ENCODE data around the gene SUSD5. TPM values are rescaled to one million over a fixed set of nuclear protein-coding genes. Genes with fewer than 3 reads are reported as not detected.

SUSD5 gene
- total and polyA plus RNA-seq, 2 of the 13 experiments (the other 11 are each of a cell fraction or from before 2014, with no cell fraction given): not detected

DNA sequence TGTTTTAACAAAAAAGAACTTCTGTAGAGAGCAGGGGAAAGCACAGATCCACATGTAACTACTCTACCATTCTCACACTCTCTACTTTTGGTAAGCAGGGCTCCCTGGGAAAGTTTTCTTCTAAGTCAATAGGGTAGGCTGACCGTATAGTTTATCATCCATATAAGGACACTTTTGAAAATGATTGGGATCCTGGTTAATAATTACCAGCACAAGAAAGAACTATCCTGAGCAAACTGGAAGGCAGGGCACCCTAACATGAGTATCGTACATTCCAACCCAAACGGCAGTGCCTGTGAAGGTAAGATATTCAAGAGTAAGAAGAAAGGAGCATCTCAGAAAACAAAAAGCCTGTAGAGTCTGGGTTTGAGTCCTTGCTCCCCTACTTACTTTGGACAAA lies 22.1 kb downstream of the SUSD5 start:
- Histone ChIP-seq H3K9ac (ENCODE audit: insufficient read depth, low read depth, low read length) (no peak overlapping the region), H3K4me2 (ENCODE audit: low read depth, low read length) (peak overlapping the region; percentile 31), H3K79me2 (ENCODE audit: insufficient read depth, low read length) (no peaks in the 10 kb centered on the region), H2AFZ (ENCODE audit: low read length) (no peak overlapping the region), H3K4me3 (replicated peaks in 1 of 3; ENCODE audit: insufficient read depth in 1 of 3, low read depth in 2 of 3, low read length in 3 of 3) (no peak overlapping the region; a peak in 1 of 6 replicates), H3K4me1 (ENCODE audit: insufficient read depth, low read length) (peaks cover 28% of the 10 kb centered on the region), H4K20me1 (ENCODE audit: insufficient read depth, low read length) (no peaks in the 10 kb centered on the region), H3K27ac (ENCODE audit: extremely low read length, insufficient read depth, low read length) (no peak overlapping the region), H3K36me3 (replicated peaks in 1 of 2; ENCODE audit: control insufficient read depth in 1 of 2, insufficient read depth in 2 of 2, low read length in 2 of 2) (no peaks in the 10 kb centered on the region), H3K9me3 (ENCODE audit: low read length) (no peaks in the 10 kb centered on the region), H3K27me3 (ENCODE audit: control insufficient read depth in 1 of 2, insufficient read depth in 2 of 2, low read length in 2 of 2) (peaks cover 0 to 8% of the 10 kb centered on the region in 2 experiments; a peak in 1 of 5 replicates)
- no TSS peak for BruUV-seq (replicated peaks)
- ChIA-PET CTCF (ENCODE audit: low intra/inter-chr PET ratio, low total read pairs) (no interaction called here), POLR2A (no interaction called here)
- intact Hi-C loops (cut with micrococcal nuclease; ENCODE audit: unreplicated experiment) (no loop called here), in situ Hi-C loops (cut with HindIII; ENCODE audit: extremely low pct_ligation_motif_present, low pct_unique_long_range_greater_than_20kb) (no loop called here)
- peak; percentile 43 for TF ChIP-seq TEAD3 (CRISPR knock-in tag; optimal IDR thresholded peaks at IDR 0.05; ENCODE audit: borderline replicate concordance)
- TF ChIP-seq, protein P1, sequence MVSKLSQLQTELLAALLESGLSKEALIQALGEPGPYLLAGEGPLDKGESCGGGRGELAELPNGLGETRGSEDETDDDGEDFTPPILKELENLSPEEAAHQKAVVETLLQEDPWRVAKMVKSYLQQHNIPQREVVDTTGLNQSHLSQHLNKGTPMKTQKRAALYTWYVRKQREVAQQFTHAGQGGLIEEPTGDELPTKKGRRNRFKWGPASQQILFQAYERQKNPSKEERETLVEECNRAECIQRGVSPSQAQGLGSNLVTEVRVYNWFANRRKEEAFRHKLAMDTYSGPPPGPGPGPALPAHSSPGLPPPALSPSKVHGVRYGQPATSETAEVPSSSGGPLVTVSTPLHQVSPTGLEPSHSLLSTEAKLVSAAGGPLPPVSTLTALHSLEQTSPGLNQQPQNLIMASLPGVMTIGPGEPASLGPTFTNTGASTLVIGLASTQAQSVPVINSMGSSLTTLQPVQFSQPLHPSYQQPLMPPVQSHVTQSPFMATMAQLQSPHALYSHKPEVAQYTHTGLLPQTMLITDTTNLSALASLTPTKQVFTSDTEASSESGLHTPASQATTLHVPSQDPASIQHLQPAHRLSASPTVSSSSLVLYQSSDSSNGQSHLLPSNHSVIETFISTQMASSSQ (IDR thresholded peaks at IDR 0.05; ENCODE audit: low read depth): 0 out of 2 replicates have a peak, but pooled peaks have one; percentile 46
- TF ChIP-seq, protein P1 (CRISPR knock-in tag; IDR thresholded peaks at IDR 0.05; ENCODE audit: borderline replicate concordance): no peak
- TF ChIP-seq, protein P2, sequence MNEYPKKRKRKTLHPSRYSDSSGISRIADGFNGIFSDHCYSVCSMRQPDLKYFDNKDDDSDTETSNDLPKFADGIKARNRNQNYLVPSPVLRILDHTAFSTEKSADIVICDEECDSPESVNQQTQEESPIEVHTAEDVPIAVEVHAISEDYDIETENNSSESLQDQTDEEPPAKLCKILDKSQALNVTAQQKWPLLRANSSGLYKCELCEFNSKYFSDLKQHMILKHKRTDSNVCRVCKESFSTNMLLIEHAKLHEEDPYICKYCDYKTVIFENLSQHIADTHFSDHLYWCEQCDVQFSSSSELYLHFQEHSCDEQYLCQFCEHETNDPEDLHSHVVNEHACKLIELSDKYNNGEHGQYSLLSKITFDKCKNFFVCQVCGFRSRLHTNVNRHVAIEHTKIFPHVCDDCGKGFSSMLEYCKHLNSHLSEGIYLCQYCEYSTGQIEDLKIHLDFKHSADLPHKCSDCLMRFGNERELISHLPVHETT (CRISPR knock-in tag; conservative IDR thresholded peaks at IDR 0.05): no peak
- FAIRE-seq (no peak), DNase-seq (ENCODE audit: low spot score) (peak; percentile 62), ATAC-seq (peak; percentile 75)
- 0% methylated on average over 3 of the region's 3 CpGs for WGBS (ENCODE audit: low lambda C conversion rate)
